HepG2 (cell line): ENCODE data around the gene ZNF26. TPM values are rescaled to one million over a fixed set of nuclear protein-coding genes. Genes with fewer than 3 reads are reported as not detected.
A peak's percentile ranks its signal among the peaks of the same experiment; 100 is the strongest.

ENCODE experiments used
- CHD4 ChIP-seq: fragments of 200-600 bp; sonication (generic); IDR thresholded peaks from 2 replicates; pipeline ENCODE4 v1.7.0; 2017; ENCODE audit warnings: mild to moderate bottlenecking, low read length, borderline replicate concordance
- IRX3 ChIP-seq: sonication (generic); formaldehyde crosslinking; IDR thresholded peaks from 2 replicates; pipeline ENCODE4 v1.8.1; 2023; ENCODE audit warnings: mild to moderate bottlenecking, low read depth, missing genetic modification reagents, borderline replicate concordance
- POLR2G ChIP-seq: fragments of 200-400 bp; formaldehyde crosslinking; IDR thresholded peaks from 2 replicates; pipeline ENCODE4 v1.6.1; 2018; ENCODE audit warnings: mild to moderate bottlenecking, low read depth, low read length, moderate library complexity
- RFX1 ChIP-seq: fragments of 450-650 bp; IDR thresholded peaks from 2 replicates; pipeline ENCODE4 v1.6.1; 2017
- SKIL ChIP-seq: sonication (generic); formaldehyde crosslinking; IDR thresholded peaks from 2 replicates; pipeline ENCODE4 v1.8.0; 2022; ENCODE audit warnings: missing genetic modification reagents, mild to moderate bottlenecking, moderate library complexity, borderline replicate concordance
- SOX13 ChIP-seq, 3 experiments: fragments of 450-650 bp in 1 of 3; sonication (generic) in 1 of 3; formaldehyde crosslinking in 1 of 3; IDR thresholded peaks in 2 of 3; conservative IDR thresholded peaks in 1 of 3; 2 replicates each; pipeline versions ENCODE4 v1.5.0 to v1.6.1; 2016 to 2020; ENCODE audit warnings: antibody characterized with exemption in 1 of 3, mild to moderate bottlenecking in 1 of 3, missing compliant biosample characterization in 1 of 3, missing genetic modification reagents in 1 of 3, moderate library complexity in 1 of 3
- ZBTB21 ChIP-seq: sonication (generic); formaldehyde crosslinking; IDR thresholded peaks from 2 replicates; pipeline ENCODE4 v1.4.0; 2020; ENCODE audit warnings: missing genetic modification reagents
- ZBTB46 ChIP-seq: sonication (generic); formaldehyde crosslinking; IDR thresholded peaks from 2 replicates; pipeline ENCODE4 v1.4.0; 2020; ENCODE audit warnings: mild to moderate bottlenecking, missing genetic modification reagents, borderline replicate concordance
- ZBTB7A ChIP-seq: sonication (generic); formaldehyde crosslinking; IDR thresholded peaks from 2 replicates; pipeline ENCODE4 v1.8.0; 2022; ENCODE audit warnings: mild to moderate bottlenecking, missing genetic modification reagents
- ZFP1 ChIP-seq: IDR thresholded peaks from 2 replicates; pipeline ENCODE4 v1.6.1; 2016
- ZNF30 ChIP-seq: sonication (generic); formaldehyde crosslinking; IDR thresholded peaks from 2 replicates; pipeline ENCODE4 v1.5.0; 2020; ENCODE audit warnings: mild to moderate bottlenecking, missing genetic modification reagents
- ZNF546 ChIP-seq: sonication (generic); formaldehyde crosslinking; conservative IDR thresholded peaks from 2 replicates; pipeline ENCODE4 v1.8.1; 2023; ENCODE audit warnings: mild to moderate bottlenecking, missing genetic modification reagents
- ZNF552 ChIP-seq: sonication (generic); formaldehyde crosslinking; IDR thresholded peaks from 2 replicates; pipeline ENCODE4 v1.9.0; 2022; ENCODE audit warnings: missing genetic modification reagents, mild to moderate bottlenecking, borderline replicate concordance
- ZNF660 ChIP-seq: sonication (generic); formaldehyde crosslinking; IDR thresholded peaks from 2 replicates; pipeline ENCODE4 v1.5.1; 2020; ENCODE audit warnings: mild to moderate bottlenecking, low read depth, missing genetic modification reagents, borderline replicate concordance
- ZNF773 ChIP-seq: sonication (generic); formaldehyde crosslinking; IDR thresholded peaks from 2 replicates; pipeline ENCODE4 v1.4.0; 2020; ENCODE audit warnings: missing genetic modification reagents, borderline replicate concordance
- ZNF782 ChIP-seq: sonication (generic); formaldehyde crosslinking; IDR thresholded peaks from 2 replicates; pipeline ENCODE4 v1.4.0; 2020; ENCODE audit warnings: missing genetic modification reagents, mild to moderate bottlenecking, borderline replicate concordance
- ZSCAN12 ChIP-seq: sonication (generic); formaldehyde crosslinking; IDR thresholded peaks from 2 replicates; pipeline ENCODE4 v1.9.0; 2021; ENCODE audit warnings: mild to moderate bottlenecking, missing genetic modification reagents
- polyA plus RNA-seq, 8 experiments: library from polyadenylated mRNA; depleted of rRNA in 3 of 8; stranded (reverse) in 7 of 8; unstranded in 1 of 8; fragments of >200 nt; fragmentation: Illumina TruSeq in 4 of 8; extraction: Trizol in 4 of 8; gene quantifications; 2 replicates each; pipeline versions ENCODE4 v1.2.1 to v1.2.3, GENCODE V29; 2011 to 2016; ENCODE audit warnings: low read depth in 4 of 8, missing spikeins in 1 of 8, mixed read lengths in 1 of 8; ENCODE audit not compliant: insufficient read depth in 1 of 8
- total RNA-seq, 5 experiments: library from RNA; depleted of rRNA; stranded (reverse); fragments of >200 nt; fragmentation: Illumina TruSeq; extraction: Trizol; gene quantifications; 2 replicates each; pipeline ENCODE4 v1.2.3, GENCODE V29; 2016; ENCODE audit warnings: low read depth in 1 of 5
- TF ChIP-seq, protein P1 (sequence below): sonication (generic); formaldehyde crosslinking; IDR thresholded peaks from 2 replicates; pipeline ENCODE4 v1.8.1; 2023; ENCODE audit warnings: mild to moderate bottlenecking, missing genetic modification reagents
- TF ChIP-seq, protein P2 (sequence below): IDR thresholded peaks from 2 replicates; pipeline ENCODE4 v1.6.1; 2016; ENCODE audit warnings: mild to moderate bottlenecking, missing biosample characterization, missing genetic modification reagents

The ZNF26 gene
- total and polyA plus RNA-seq, 2 of the 13 experiments (the other 11 are each of a cell fraction or from before 2014, with no cell fraction given) = 3.8 to 6.5 TPM

GRCh38 chr12:132986001-132986884, at the start of gene ZNF26 (continued):
- TF ChIP-seq, protein P1, sequence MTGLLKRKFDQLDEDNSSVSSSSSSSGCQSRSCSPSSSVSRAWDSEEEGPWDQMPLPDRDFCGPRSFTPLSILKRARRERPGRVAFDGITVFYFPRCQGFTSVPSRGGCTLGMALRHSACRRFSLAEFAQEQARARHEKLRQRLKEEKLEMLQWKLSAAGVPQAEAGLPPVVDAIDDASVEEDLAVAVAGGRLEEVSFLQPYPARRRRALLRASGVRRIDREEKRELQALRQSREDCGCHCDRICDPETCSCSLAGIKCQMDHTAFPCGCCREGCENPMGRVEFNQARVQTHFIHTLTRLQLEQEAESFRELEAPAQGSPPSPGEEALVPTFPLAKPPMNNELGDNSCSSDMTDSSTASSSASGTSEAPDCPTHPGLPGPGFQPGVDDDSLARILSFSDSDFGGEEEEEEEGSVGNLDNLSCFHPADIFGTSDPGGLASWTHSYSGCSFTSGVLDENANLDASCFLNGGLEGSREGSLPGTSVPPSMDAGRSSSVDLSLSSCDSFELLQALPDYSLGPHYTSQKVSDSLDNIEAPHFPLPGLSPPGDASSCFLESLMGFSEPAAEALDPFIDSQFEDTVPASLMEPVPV (CRISPR knock-in tag) = no peak
- TF ChIP-seq ZBTB46 (CRISPR knock-in tag) (no peak), ZNF546 (CRISPR knock-in tag) (no peak), ZNF773 (no peak), SOX13 (IDR thresholded peaks at IDR 0.05) (no peak), SOX13 (CRISPR knock-in tag; conservative IDR thresholded peaks at IDR 0.05 in 1 of 2, IDR thresholded peaks at IDR 0.05 in 1 of 2) (peak in 1 of 2 experiments; percentile 42; a peak in 1 of 4 replicates), CHD4 (no peak), ZNF660 (CRISPR knock-in tag) (no peak), RFX1 (no peak), ZBTB7A (CRISPR knock-in tag) (no peak), POLR2G (peak; percentile 86), ZFP1 (CRISPR knock-in tag) (0 out of 2 replicates have a peak, but pooled peaks have one; percentile 52), ZNF30 (CRISPR knock-in tag) (no peak), SKIL (CRISPR knock-in tag) (no peak; the same call in 1 of the 2 replicates), IRX3 (CRISPR knock-in tag) (no peak), ZNF552 (CRISPR knock-in tag) (no peak; the same call in 1 of the 2 replicates), ZBTB21 (no peak), ZNF782 (CRISPR knock-in tag) (no peak), ZSCAN12 (CRISPR knock-in tag) (no peak)
- TF ChIP-seq, protein P2, sequence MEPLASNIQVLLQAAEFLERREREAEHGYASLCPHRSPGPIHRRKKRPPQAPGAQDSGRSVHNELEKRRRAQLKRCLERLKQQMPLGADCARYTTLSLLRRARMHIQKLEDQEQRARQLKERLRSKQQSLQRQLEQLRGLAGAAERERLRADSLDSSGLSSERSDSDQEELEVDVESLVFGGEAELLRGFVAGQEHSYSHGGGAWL (CRISPR knock-in tag) = peak; percentile 89
